ENCODE data around the gene PARD3. TPM values are rescaled to one million over a fixed set of nuclear protein-coding genes. Genes with fewer than 3 reads are reported as not detected.

Gene PARD3
- total RNA-seq, 4 donors from 2014 or later = 30.9 to 54.6 (median 40.0) TPM

- ATAC-seq (ENCODE audit: low FRiP score) (no peak), DNase-seq (ENCODE audit: low spot score) (no peak)
- TF ChIP-seq CTCF (IDR thresholded peaks at IDR 0.05) = no peak
These were observed 468.5 kb downstream of the PARD3 start for GRCh38 chr10:34346516-34347100.

- no peak for TF ChIP-seq CTCF (IDR thresholded peaks at IDR 0.05)
- DNase-seq (ENCODE audit: low spot score) (no peak), ATAC-seq (ENCODE audit: low FRiP score) (no peak)
These were observed 469.7 kb downstream of the PARD3 start for GRCh38 chr10:34345383-34345782.

- DNase-seq (ENCODE audit: low spot score) = no peak
- no peak for TF ChIP-seq CTCF (IDR thresholded peaks at IDR 0.05)
- no peak for ATAC-seq (ENCODE audit: low FRiP score)
These were observed 471.3 kb downstream of the PARD3 start for GRCh38 chr10:34343764-34344163.

- ATAC-seq (ENCODE audit: low FRiP score) = no peak
- TF ChIP-seq CTCF (IDR thresholded peaks at IDR 0.05) = no peak
- no peak for DNase-seq (ENCODE audit: low spot score)
These were observed 473.6 kb downstream of the PARD3 start for GRCh38 chr10:34341473-34341872.

GRCh38 chr10:34340934-34341333 is 474.2 kb downstream of the PARD3 start:
- ATAC-seq (ENCODE audit: low FRiP score) (no peak), DNase-seq (ENCODE audit: low spot score) (no peak)
- no peak for TF ChIP-seq CTCF (IDR thresholded peaks at IDR 0.05)

GRCh38 chr10:34339816-34340553 is 475.1 kb downstream of the PARD3 start:
- DNase-seq (ENCODE audit: low spot score) (no peak), ATAC-seq (ENCODE audit: low FRiP score) (no peak)
- TF ChIP-seq CTCF (IDR thresholded peaks at IDR 0.05) = no peak

- TF ChIP-seq CTCF (IDR thresholded peaks at IDR 0.05) = no peak
- DNase-seq (ENCODE audit: low spot score) = no peak
- no peak for ATAC-seq (ENCODE audit: low FRiP score)
These were observed 477.2 kb downstream of the PARD3 start for GRCh38 chr10:34337917-34338316.
